ENCODE results near the gene ABCA13. TPM values are rescaled to one million over a fixed set of nuclear protein-coding genes. Genes with fewer than 3 reads are reported as not detected.

Gene ABCA13
- total RNA-seq, 1 experiment from 2014 or later, result not detected

DNA sequence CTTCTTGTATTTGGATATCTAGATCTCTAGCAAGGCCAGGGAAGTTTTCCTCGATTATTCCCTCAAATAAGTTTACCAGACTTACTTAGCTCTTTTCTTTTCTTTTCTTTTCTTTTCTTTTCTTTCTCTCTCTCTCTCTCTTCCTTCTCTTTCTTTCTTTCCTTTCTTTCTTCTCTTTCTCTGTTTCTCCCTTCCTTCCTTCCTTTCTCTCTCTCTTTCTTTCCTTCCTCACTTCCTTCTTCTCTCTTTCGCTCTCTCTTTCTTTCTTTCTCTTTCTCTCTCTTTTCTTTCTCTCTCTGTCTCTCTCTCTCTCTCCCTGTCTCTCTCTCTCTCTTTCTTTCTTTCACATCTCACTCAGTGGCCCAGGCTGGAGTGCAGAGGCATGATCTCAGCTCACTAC, 45.2 kb upstream of the ABCA13 start:
- ChIA-PET RAD21 (ENCODE audit: low non-redundant PET in 1 of 2, low total read pairs in 2 of 2, uncharacterized antibody in 2 of 2, unreplicated experiment in 2 of 2) (no interaction called here), POLR2A (no interaction called here), CTCF (interaction anchor here (0.9 kb wide), 1 partner anchor 16 kb away, joined by 3 read pairs; no protein-coding TSS in a partner anchor)
- Histone ChIP-seq H3K9ac (ENCODE audit: low read length) (no peak overlapping the region), H3K4me3 (replicated peaks in 1 of 2; ENCODE audit: low read depth in 1 of 2, low read length in 2 of 2) (no peak overlapping the region), H4K20me1 (ENCODE audit: insufficient read depth) (no peaks in the 10 kb centered on the region), H3K27me3 (ENCODE audit: insufficient read depth, low read length) (no peaks in the 10 kb centered on the region), H3K9me2 (ENCODE audit: insufficient read depth) (no peaks in the 10 kb centered on the region), H3K79me2 (ENCODE audit: insufficient read depth, low read length) (no peaks in the 10 kb centered on the region), H3K4me1 (ENCODE audit: control insufficient read depth in 1 of 2, insufficient read depth in 2 of 2, low read length in 2 of 2) (no peaks in the 10 kb centered on the region), H3K9me3 (ENCODE audit: control insufficient read depth in 1 of 2, insufficient read depth in 1 of 2, low read depth in 1 of 2, low read length in 2 of 2) (no peaks in the 10 kb centered on the region), H3K4me2 (ENCODE audit: low read length) (no peak overlapping the region), H3K27ac (ENCODE audit: low read depth, low read length) (no peak overlapping the region), H3K36me3 (ENCODE audit: control insufficient read depth in 1 of 2, insufficient read depth in 2 of 2, low read length in 2 of 2) (no peaks in the 10 kb centered on the region), H2AFZ (ENCODE audit: low read depth, low read length, poor library complexity, severe bottlenecking) (no peak overlapping the region)
- intact Hi-C loops (cut with micrococcal nuclease), result no loop called here
- BruUV-seq (replicated peaks), result no TSS peak
- ATAC-seq (no peak), DNase-seq (ENCODE audit: low read depth, low spot score) (no peak)
- TF ChIP-seq POLR2A (IDR thresholded peaks at IDR 0.05; ENCODE audit: borderline replicate concordance, extremely low read depth, insufficient read depth, insufficient read length) (no peak), JUND (IDR thresholded peaks at IDR 0.05) (no peak), FOSL1 (IDR thresholded peaks at IDR 0.05; ENCODE audit: low read depth) (no peak), SRF (IDR thresholded peaks at IDR 0.05; ENCODE audit: low read depth) (no peak), EGR1 (IDR thresholded peaks at IDR 0.05; ENCODE audit: low read depth) (no peak), RAD21 (IDR thresholded peaks at IDR 0.05; ENCODE audit: low read depth) (no peak), YY1 (IDR thresholded peaks at IDR 0.05; ENCODE audit: extremely low read depth, insufficient replicate concordance, low read depth, low read length) (no peak), CEBPB (IDR thresholded peaks at IDR 0.05; ENCODE audit: low read depth) (no peak), ZFX (IDR thresholded peaks at IDR 0.05) (no peak)
- TF ChIP-seq, protein P1, sequence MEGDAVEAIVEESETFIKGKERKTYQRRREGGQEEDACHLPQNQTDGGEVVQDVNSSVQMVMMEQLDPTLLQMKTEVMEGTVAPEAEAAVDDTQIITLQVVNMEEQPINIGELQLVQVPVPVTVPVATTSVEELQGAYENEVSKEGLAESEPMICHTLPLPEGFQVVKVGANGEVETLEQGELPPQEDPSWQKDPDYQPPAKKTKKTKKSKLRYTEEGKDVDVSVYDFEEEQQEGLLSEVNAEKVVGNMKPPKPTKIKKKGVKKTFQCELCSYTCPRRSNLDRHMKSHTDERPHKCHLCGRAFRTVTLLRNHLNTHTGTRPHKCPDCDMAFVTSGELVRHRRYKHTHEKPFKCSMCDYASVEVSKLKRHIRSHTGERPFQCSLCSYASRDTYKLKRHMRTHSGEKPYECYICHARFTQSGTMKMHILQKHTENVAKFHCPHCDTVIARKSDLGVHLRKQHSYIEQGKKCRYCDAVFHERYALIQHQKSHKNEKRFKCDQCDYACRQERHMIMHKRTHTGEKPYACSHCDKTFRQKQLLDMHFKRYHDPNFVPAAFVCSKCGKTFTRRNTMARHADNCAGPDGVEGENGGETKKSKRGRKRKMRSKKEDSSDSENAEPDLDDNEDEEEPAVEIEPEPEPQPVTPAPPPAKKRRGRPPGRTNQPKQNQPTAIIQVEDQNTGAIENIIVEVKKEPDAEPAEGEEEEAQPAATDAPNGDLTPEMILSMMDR (IDR thresholded peaks at IDR 0.05 in 2 of 3, conservative IDR thresholded peaks at IDR 0.05 in 1 of 3; ENCODE audit: borderline replicate concordance in 1 of 3, insufficient read depth in 1 of 3, low read depth in 2 of 3, low read length in 2 of 3), result no peak

DNA sequence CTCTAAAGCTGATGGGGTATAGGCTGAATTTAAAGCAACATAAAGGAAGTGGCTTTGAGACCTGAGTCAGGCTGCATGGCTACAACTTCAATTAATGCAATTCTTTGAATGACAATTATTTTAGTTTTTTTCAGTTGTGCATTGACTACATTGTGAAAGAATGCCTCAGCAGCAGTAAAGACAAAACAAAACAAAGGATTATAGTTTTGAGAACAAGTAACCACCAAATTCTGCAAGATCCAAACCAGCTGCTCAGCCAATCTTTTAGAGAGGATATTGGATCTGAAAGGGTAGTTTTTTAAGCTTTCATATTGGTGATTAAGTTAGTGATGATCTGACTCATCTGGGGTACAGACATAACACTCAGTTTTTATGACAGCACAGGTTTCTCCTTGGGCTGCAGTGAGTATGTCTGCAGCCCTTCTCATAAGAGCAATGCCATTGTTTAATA, 40.6 kb upstream of the ABCA13 start:
- CTCF ChIA-PET, result interaction anchor here (1.2 kb wide), 1 partner anchor 185 kb away, joined by 3 read pairs; no protein-coding TSS in a partner anchor
- H3K79me2 ChIP-seq (ENCODE audit: insufficient read depth, low read length), result no peaks in the 10 kb centered on the region
- no TSS peak for BruUV-seq (replicated peaks)
- H3K4me3 ChIP-seq (replicated peaks in 1 of 2; ENCODE audit: low read depth in 1 of 2, low read length in 2 of 2), result no peak overlapping the region
- H4K20me1 ChIP-seq (ENCODE audit: insufficient read depth), result no peaks in the 10 kb centered on the region
- no peaks in the 10 kb centered on the region for H3K36me3 ChIP-seq (ENCODE audit: control insufficient read depth in 1 of 2, insufficient read depth in 2 of 2, low read length in 2 of 2)
- no peaks in the 10 kb centered on the region for H3K9me2 ChIP-seq (ENCODE audit: insufficient read depth)
- ATAC-seq (no peak), DNase-seq (ENCODE audit: low read depth, low spot score) (no peak)
- intact Hi-C loops (cut with micrococcal nuclease), result no loop called here
- H3K27ac ChIP-seq (ENCODE audit: low read depth, low read length), result no peak overlapping the region
- H3K4me1 ChIP-seq (ENCODE audit: control insufficient read depth in 1 of 2, insufficient read depth in 2 of 2, low read length in 2 of 2), result no peaks in the 10 kb centered on the region
- RAD21 ChIA-PET (ENCODE audit: low non-redundant PET in 1 of 2, low total read pairs in 2 of 2, uncharacterized antibody in 2 of 2, unreplicated experiment in 2 of 2), result no interaction called here
- H3K9ac ChIP-seq (ENCODE audit: low read length), result no peak overlapping the region
- no peak overlapping the region for H3K4me2 ChIP-seq (ENCODE audit: low read length)
- no peaks in the 10 kb centered on the region for H3K27me3 ChIP-seq (ENCODE audit: insufficient read depth, low read length)
- no peaks in the 10 kb centered on the region for H3K9me3 ChIP-seq (ENCODE audit: control insufficient read depth in 1 of 2, insufficient read depth in 1 of 2, low read depth in 1 of 2, low read length in 2 of 2)
- H2AFZ ChIP-seq (ENCODE audit: low read depth, low read length, poor library complexity, severe bottlenecking), result no peak overlapping the region
- POLR2A ChIA-PET, result no interaction called here
- TF ChIP-seq EZH2phosphoT487 (IDR thresholded peaks at IDR 0.05; ENCODE audit: borderline replicate concordance) (no peak), POLR2A (IDR thresholded peaks at IDR 0.05; ENCODE audit: borderline replicate concordance, extremely low read depth, insufficient read depth, insufficient read length) (no peak), EGR1 (IDR thresholded peaks at IDR 0.05; ENCODE audit: low read depth) (no peak)
- TF ChIP-seq, protein P2, sequence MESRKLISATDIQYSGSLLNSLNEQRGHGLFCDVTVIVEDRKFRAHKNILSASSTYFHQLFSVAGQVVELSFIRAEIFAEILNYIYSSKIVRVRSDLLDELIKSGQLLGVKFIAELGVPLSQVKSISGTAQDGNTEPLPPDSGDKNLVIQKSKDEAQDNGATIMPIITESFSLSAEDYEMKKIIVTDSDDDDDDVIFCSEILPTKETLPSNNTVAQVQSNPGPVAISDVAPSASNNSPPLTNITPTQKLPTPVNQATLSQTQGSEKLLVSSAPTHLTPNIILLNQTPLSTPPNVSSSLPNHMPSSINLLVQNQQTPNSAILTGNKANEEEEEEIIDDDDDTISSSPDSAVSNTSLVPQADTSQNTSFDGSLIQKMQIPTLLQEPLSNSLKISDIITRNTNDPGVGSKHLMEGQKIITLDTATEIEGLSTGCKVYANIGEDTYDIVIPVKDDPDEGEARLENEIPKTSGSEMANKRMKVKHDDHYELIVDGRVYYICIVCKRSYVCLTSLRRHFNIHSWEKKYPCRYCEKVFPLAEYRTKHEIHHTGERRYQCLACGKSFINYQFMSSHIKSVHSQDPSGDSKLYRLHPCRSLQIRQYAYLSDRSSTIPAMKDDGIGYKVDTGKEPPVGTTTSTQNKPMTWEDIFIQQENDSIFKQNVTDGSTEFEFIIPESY (IDR thresholded peaks at IDR 0.05; ENCODE audit: extremely low read depth, insufficient replicate concordance, low read length), result no peak
- TF ChIP-seq, protein P3, sequence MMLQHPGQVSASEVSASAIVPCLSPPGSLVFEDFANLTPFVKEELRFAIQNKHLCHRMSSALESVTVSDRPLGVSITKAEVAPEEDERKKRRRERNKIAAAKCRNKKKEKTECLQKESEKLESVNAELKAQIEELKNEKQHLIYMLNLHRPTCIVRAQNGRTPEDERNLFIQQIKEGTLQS (IDR thresholded peaks at IDR 0.05), result no peak
- TF ChIP-seq, protein P4, sequence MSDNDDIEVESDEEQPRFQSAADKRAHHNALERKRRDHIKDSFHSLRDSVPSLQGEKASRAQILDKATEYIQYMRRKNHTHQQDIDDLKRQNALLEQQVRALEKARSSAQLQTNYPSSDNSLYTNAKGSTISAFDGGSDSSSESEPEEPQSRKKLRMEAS (IDR thresholded peaks at IDR 0.05), result no peak
- TF ChIP-seq, protein P1 (IDR thresholded peaks at IDR 0.05 in 2 of 3, conservative IDR thresholded peaks at IDR 0.05 in 1 of 3; ENCODE audit: borderline replicate concordance in 1 of 3, insufficient read depth in 1 of 3, low read depth in 2 of 3, low read length in 2 of 3), result no peak
